ENCODE measurements around the gene MLANA. TPM values are rescaled to one million over a fixed set of nuclear protein-coding genes. Genes with fewer than 3 reads are reported as not detected.

MLANA gene, protein sequence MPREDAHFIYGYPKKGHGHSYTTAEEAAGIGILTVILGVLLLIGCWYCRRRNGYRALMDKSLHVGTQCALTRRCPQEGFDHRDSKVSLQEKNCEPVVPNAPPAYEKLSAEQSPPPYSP
- not detected for total RNA-seq

GRCh38 chr9:5890641-5891040, at the start of gene MLANA:
Gene MLANA (plus strand): TSS chr9:5890889. CDS start chr9:5892475, 1,586 bp downstream.

Other genes with a start within 250 kb of the MLANA start
- gene ERMP1, start 57.8 kb upstream of the MLANA start, total RNA-seq: 23.3 TPM
- 87.7 TPM for gene RANBP6, start 124.7 kb downstream of the MLANA start, total RNA-seq

Data from diencephalon (tissue), 1 donor.